B cell (primary cell): ENCODE measurements around the gene TEX51. TPM values are rescaled to one million over a fixed set of nuclear protein-coding genes. Genes with fewer than 3 reads are reported as not detected.

Experiments
- ATAC-seq: fragments of 200-7000 bp; cut with Tn5 transposase; one replicate; pipeline ENCODE4 v1.10.0; 2021; ENCODE audit warnings: low read depth, mild to moderate bottlenecking, moderate number of reproducible peaks, moderate library complexity
- CTCF ChIA-PET: fragments of 350-600 bp; sonication (Branson Sonifier 250); formaldehyde crosslinking; loops from one replicate; lab custom pipeline; 2021; ENCODE audit warnings: antibody characterized with exemption, inconsistent platforms; lab: Charles Lee
- POLR2A ChIA-PET: fragments of 350-600 bp; sonication (Branson Sonifier 250); formaldehyde crosslinking; loops from one replicate; lab custom pipeline; 2021; ENCODE audit warnings: antibody characterized with exemption; lab: Charles Lee
- DNase-seq: peaks from one replicate; pipeline ENCODE4 v3.0.0; 2013
- H2AFZ ChIP-seq: 2 replicates; pipeline ENCODE4 v1.6.1; 2012; ENCODE audit warnings: mild to moderate bottlenecking, low read depth, low read length; ENCODE audit not compliant: insufficient read depth, poor library complexity, severe bottlenecking
- H3K27ac ChIP-seq, 2 donors: 1 replicate in 1 of 2; 2 replicates in 1 of 2; pipeline ENCODE4 v1.5.1; 2012 to 2013; ENCODE audit warnings: low read length in 2 of 2, mild to moderate bottlenecking in 2 of 2, moderate library complexity in 1 of 2
- H3K27me3 ChIP-seq, 4 experiments: fragments of 200-600 bp in 1 of 4; sonication (generic) in 1 of 4; replicated peaks in 1 of 4; 1 replicate in 2 of 4; 2 replicates in 2 of 4; pipeline versions ENCODE4 v1.6.1 to v1.7.0; 2013 to 2016; ENCODE audit warnings: low read length in 3 of 4, mild to moderate bottlenecking in 2 of 4, mixed read lengths in 1 of 4, moderate library complexity in 1 of 4; ENCODE audit not compliant: insufficient read depth in 4 of 4, control insufficient read depth in 3 of 4; ENCODE audit errors: control extremely low read depth in 1 of 4
- H3K36me3 ChIP-seq, 2 experiments: replicated peaks in 1 of 2; 1 replicate in 1 of 2; 2 replicates in 1 of 2; pipeline versions ENCODE4 v1.6.1 to v1.7.1; 2013; ENCODE audit warnings: low read length in 1 of 2; ENCODE audit not compliant: insufficient read depth in 2 of 2, control insufficient read depth in 1 of 2; ENCODE audit errors: control extremely low read depth in 1 of 2, extremely low read depth in 1 of 2
- H3K4me1 ChIP-seq, 2 donors: fragments of 200-600 bp in 1 of 2; sonication (generic) in 1 of 2; 1 replicate in 1 of 2; 2 replicates in 1 of 2; pipeline versions ENCODE4 v1.5.1 to v1.6.1; 2013 to 2017; ENCODE audit warnings: low read length in 2 of 2; ENCODE audit not compliant: control insufficient read depth in 2 of 2, insufficient read depth in 2 of 2
- H3K4me2 ChIP-seq: replicated peaks from 2 replicates; pipeline ENCODE3; 2012; ENCODE audit warnings: mild to moderate bottlenecking, low read depth, low read length; ENCODE audit not compliant: poor library complexity, severe bottlenecking
- H3K4me3 ChIP-seq, 5 experiments: fragments of 200-600 bp in 1 of 5; sonication (generic) in 1 of 5; 1 replicate in 3 of 5; 2 replicates in 2 of 5; pipeline versions ENCODE4 v1.5.1 to v1.7.0; 2011 to 2016; ENCODE audit warnings: low read length in 4 of 5, mild to moderate bottlenecking in 4 of 5, low read depth in 2 of 5, control low read depth in 1 of 5, moderate library complexity in 1 of 5; ENCODE audit not compliant: insufficient read depth in 1 of 5; ENCODE audit errors: control extremely low read depth in 1 of 5, extremely low read depth in 1 of 5
- H3K79me2 ChIP-seq: fragments of 200-600 bp; sonication (generic); one replicate; pipeline ENCODE4 v1.6.0; 2016; ENCODE audit warnings: low read length; ENCODE audit not compliant: control insufficient read depth, insufficient read depth
- H3K9ac ChIP-seq: fragments of 200-600 bp; sonication (generic); 2 replicates; pipeline ENCODE4 v1.6.1; 2017; ENCODE audit warnings: mild to moderate bottlenecking, low read length, moderate library complexity
- H3K9me3 ChIP-seq, 3 donors: one replicate each; pipeline versions ENCODE4 v1.6.1 to v1.7.1; 2013; ENCODE audit warnings: low read length in 2 of 3; ENCODE audit not compliant: control insufficient read depth in 2 of 3, insufficient read depth in 1 of 3; ENCODE audit errors: control extremely low read depth in 1 of 3
- H4K20me1 ChIP-seq: 2 replicates; pipeline ENCODE4 v1.6.0; 2012; ENCODE audit warnings: mild to moderate bottlenecking, low read length; ENCODE audit not compliant: insufficient read depth, control insufficient read depth, poor library complexity, severe bottlenecking
- H3K27ac Mint-ChIP-seq: one replicate; pipeline ENCODE4 v1.8.0; 2021; ENCODE audit warnings: mixed read lengths
- H3K27me3 Mint-ChIP-seq: one replicate; pipeline ENCODE4 v1.8.0; 2021; ENCODE audit warnings: mixed read lengths
- H3K4me1 Mint-ChIP-seq: one replicate; pipeline ENCODE4 v1.8.0; 2021; ENCODE audit warnings: mixed read lengths
- H3K4me3 Mint-ChIP-seq: one replicate; pipeline ENCODE4 v1.8.0; 2021; ENCODE audit warnings: mixed read lengths
- H3K9me3 Mint-ChIP-seq: one replicate; pipeline ENCODE4 v1.8.0; 2022; ENCODE audit warnings: mixed read lengths; ENCODE audit not compliant: insufficient read depth
- EZH2 ChIP-seq: IDR thresholded peaks from 2 replicates; pipeline ENCODE4 v1.6.1; 2012; ENCODE audit warnings: borderline replicate concordance, low read depth, mild to moderate bottlenecking, moderate library complexity, low read length; ENCODE audit not compliant: insufficient read depth, poor library complexity, severe bottlenecking
- WGBS: methylation state at CpG from one replicate; pipeline ENCODE4 v1.1.5; 2013; ENCODE audit warnings: missing lambda C conversion rate; ENCODE audit not compliant: insufficient coverage; 5-methylcytosine and 5-hydroxymethylcytosine counted together
- intact Hi-C: fragments of 100-400 bp; cut with micrococcal nuclease; formaldehyde crosslinking; loops from one replicate; pipeline ENCODE4 v1.10.0; 2022
- polyA plus RNA-seq: library from polyadenylated mRNA; depleted of rRNA; stranded (reverse); fragments of >200 nt; gene quantifications from 2 replicates; pipeline ENCODE4 v1.2.3, GENCODE V29; 2012
- total RNA-seq, 2 donors: library from RNA; stranded (reverse); fragments of 120-200 nt in 1 of 2; gene quantifications; 1 replicate in 1 of 2; 2 replicates in 1 of 2; pipeline versions ENCODE4 v1.2.3 to v1.2.4, GENCODE V29; 2013 to 2022
- TF ChIP-seq, protein P1 (sequence below): fragments of 200-600 bp; IDR thresholded peaks from one replicate; pipeline ENCODE4 v1.8.0; 2022; ENCODE audit warnings: antibody characterized with exemption, mild to moderate bottlenecking

The TEX51 gene
- total and polyA plus RNA-seq, 2 donors (not counting 1 experiment from before 2014, with no cell fraction given) = not detected

DNA sequence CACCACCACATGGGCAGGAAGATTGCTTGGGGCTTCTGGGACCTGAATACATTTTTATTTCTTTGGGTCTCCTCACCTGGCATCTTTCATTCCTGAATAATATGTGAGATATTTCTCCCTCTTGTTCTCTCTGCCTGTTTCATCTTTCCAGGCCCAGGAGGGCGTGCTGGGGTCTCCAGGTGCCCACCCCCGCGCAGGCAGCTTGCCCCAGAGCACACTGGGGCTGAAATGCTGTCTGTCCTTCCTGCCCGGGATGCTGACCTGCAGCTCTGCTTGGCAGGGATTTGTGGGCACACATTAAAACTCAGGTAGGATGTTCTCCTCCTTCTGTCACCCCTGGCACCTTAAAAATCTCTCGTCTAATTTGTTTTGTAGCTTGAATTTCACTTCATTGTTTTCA lies 39.7 kb upstream of the TEX51 start:
- 46% methylated on average over 3 of the region's 5 CpGs for WGBS
- H3K27ac ChIP-seq = no peak overlapping the region
- no peaks in the 10 kb centered on the region for H3K36me3 ChIP-seq
- no peak for TF ChIP-seq EZH2
- TF ChIP-seq, protein P1, sequence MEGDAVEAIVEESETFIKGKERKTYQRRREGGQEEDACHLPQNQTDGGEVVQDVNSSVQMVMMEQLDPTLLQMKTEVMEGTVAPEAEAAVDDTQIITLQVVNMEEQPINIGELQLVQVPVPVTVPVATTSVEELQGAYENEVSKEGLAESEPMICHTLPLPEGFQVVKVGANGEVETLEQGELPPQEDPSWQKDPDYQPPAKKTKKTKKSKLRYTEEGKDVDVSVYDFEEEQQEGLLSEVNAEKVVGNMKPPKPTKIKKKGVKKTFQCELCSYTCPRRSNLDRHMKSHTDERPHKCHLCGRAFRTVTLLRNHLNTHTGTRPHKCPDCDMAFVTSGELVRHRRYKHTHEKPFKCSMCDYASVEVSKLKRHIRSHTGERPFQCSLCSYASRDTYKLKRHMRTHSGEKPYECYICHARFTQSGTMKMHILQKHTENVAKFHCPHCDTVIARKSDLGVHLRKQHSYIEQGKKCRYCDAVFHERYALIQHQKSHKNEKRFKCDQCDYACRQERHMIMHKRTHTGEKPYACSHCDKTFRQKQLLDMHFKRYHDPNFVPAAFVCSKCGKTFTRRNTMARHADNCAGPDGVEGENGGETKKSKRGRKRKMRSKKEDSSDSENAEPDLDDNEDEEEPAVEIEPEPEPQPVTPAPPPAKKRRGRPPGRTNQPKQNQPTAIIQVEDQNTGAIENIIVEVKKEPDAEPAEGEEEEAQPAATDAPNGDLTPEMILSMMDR = no peak
- H2AFZ ChIP-seq = no peak overlapping the region
- no peak overlapping the region for H3K4me2 ChIP-seq
- Mint-ChIP-seq H3K27ac (no peak overlapping the region), H3K4me3 (no peak overlapping the region), H3K4me1 (no peaks in the 10 kb centered on the region), H3K9me3 (no peaks in the 10 kb centered on the region), H3K27me3 (peaks cover 29% of the 10 kb centered on the region)
- no peaks in the 10 kb centered on the region for H3K79me2 ChIP-seq
- H3K9ac ChIP-seq = no peak overlapping the region
- intact Hi-C loops = no loop called here
- ChIA-PET POLR2A (no interaction called here), CTCF (no interaction called here)
- peaks cover 0 to 2% (median 0%) of the 10 kb centered on the region in 4 experiments for H3K27me3 ChIP-seq
- peaks cover 0 to 6% of the 10 kb centered on the region in 2 donors for H3K4me1 ChIP-seq
- H3K9me3 ChIP-seq = peaks cover 0 to 2% (median 0%) of the 10 kb centered on the region in 3 donors
- H3K4me3 ChIP-seq = no peak overlapping the region
- no peak for DNase-seq
- H4K20me1 ChIP-seq = no peaks in the 10 kb centered on the region
- ATAC-seq = no peak

GRCh38 chr2:126859631-126860030 lies 39.1 kb upstream of the TEX51 start:
- Histone ChIP-seq H3K36me3 (no peaks in the 10 kb centered on the region), H2AFZ (no peak overlapping the region), H3K4me3 (no peak overlapping the region), H3K27ac (no peak overlapping the region), H3K9ac (no peak overlapping the region), H3K4me2 (no peak overlapping the region), H3K27me3 (peaks cover 0 to 2% (median 0%) of the 10 kb centered on the region in 4 experiments), H3K79me2 (no peaks in the 10 kb centered on the region), H4K20me1 (no peaks in the 10 kb centered on the region), H3K4me1 (peaks cover 0 to 6% of the 10 kb centered on the region in 2 donors), H3K9me3 (peaks cover 0 to 2% (median 0%) of the 10 kb centered on the region in 3 donors)
- no peak for TF ChIP-seq EZH2
- TF ChIP-seq, protein P1 = no peak
- ChIA-PET CTCF (no interaction called here), POLR2A (no interaction called here)
- H3K27me3 Mint-ChIP-seq = peaks cover 35% of the 10 kb centered on the region
- intact Hi-C loops = no loop called here
- H3K4me1 Mint-ChIP-seq = no peaks in the 10 kb centered on the region
- no peaks in the 10 kb centered on the region for H3K9me3 Mint-ChIP-seq
- no peak overlapping the region for H3K4me3 Mint-ChIP-seq
- H3K27ac Mint-ChIP-seq = no peak overlapping the region
- no peak for DNase-seq
- no peak for ATAC-seq
